ENCODE results near the gene ALOX15B.
A peak's percentile ranks its signal among the peaks of the same experiment; 100 is the strongest.

Gene ALOX15B

GRCh38 chr17:8038954-8039610 is at the start of gene ALOX15B:
Gene ALOX15B, plus strand, starts transcription at chr17:8039059. Its CDS starts 97 bp downstream, at chr17:8039156.
- in situ Hi-C loops (cut with MboI; ENCODE audit: low pct_unique_long_range_greater_than_20kb, low sequenced_read_pairs, unreplicated experiment) = no loop called here
- no peak for TF ChIP-seq CTCF (IDR thresholded peaks at IDR 0.05; ENCODE audit: extremely low read depth, insufficient read depth, missing control alignments)
- no peak for DNase-seq (ENCODE audit: low spot score)

GRCh38 chr17:7989781-7990655 is 48.8 kb upstream of the ALOX15B start:
- in situ Hi-C loops (cut with MboI; ENCODE audit: low pct_unique_long_range_greater_than_20kb, low sequenced_read_pairs, unreplicated experiment) = loop anchor here (10.0 kb wide), 1 partner anchor 75 kb away; the partner anchor contains the start of gene RNF227
- peak; percentile 91 for DNase-seq (ENCODE audit: low spot score)
- peak; percentile 99 for TF ChIP-seq CTCF (IDR thresholded peaks at IDR 0.05; ENCODE audit: extremely low read depth, insufficient read depth, missing control alignments)

- TF ChIP-seq CTCF (IDR thresholded peaks at IDR 0.05; ENCODE audit: extremely low read depth, insufficient read depth, missing control alignments) = no peak
- no peak for DNase-seq (ENCODE audit: low spot score)
- in situ Hi-C loops (cut with MboI; ENCODE audit: low pct_unique_long_range_greater_than_20kb, low sequenced_read_pairs, unreplicated experiment) = no loop called here
These were observed 46.3 kb upstream of the ALOX15B start for GRCh38 chr17:7992516-7992915.

GRCh38 chr17:7992924-7993323 is 45.9 kb upstream of the ALOX15B start:
- TF ChIP-seq CTCF (IDR thresholded peaks at IDR 0.05; ENCODE audit: extremely low read depth, insufficient read depth, missing control alignments) = no peak
- DNase-seq (ENCODE audit: low spot score) = no peak
- in situ Hi-C loops (cut with MboI; ENCODE audit: low pct_unique_long_range_greater_than_20kb, low sequenced_read_pairs, unreplicated experiment) = no loop called here

- DNase-seq (ENCODE audit: low spot score) = no peak
- TF ChIP-seq CTCF (IDR thresholded peaks at IDR 0.05; ENCODE audit: extremely low read depth, insufficient read depth, missing control alignments) = no peak
- in situ Hi-C loops (cut with MboI; ENCODE audit: low pct_unique_long_range_greater_than_20kb, low sequenced_read_pairs, unreplicated experiment) = no loop called here
These were observed 44.8 kb upstream of the ALOX15B start for GRCh38 chr17:7993972-7994589.

- DNase-seq (ENCODE audit: low spot score) = no peak
- in situ Hi-C loops (cut with MboI; ENCODE audit: low pct_unique_long_range_greater_than_20kb, low sequenced_read_pairs, unreplicated experiment) = no loop called here
- TF ChIP-seq CTCF (IDR thresholded peaks at IDR 0.05; ENCODE audit: extremely low read depth, insufficient read depth, missing control alignments) = no peak
These were observed 43.1 kb upstream of the ALOX15B start for GRCh38 chr17:7995724-7996123.

Measured in GM13977 (cell line).